Activated CD4-positive, alpha-beta memory T cell treated with anti-CD3 and anti-CD28 coated beads for 36 hours (primary cell): ENCODE results near the gene MRGPRD. TPM values are rescaled to one million over a fixed set of nuclear protein-coding genes. Genes with fewer than 3 reads are reported as not detected.
A peak's percentile ranks its signal among the peaks of the same experiment; 100 is the strongest.

Source experiments
- CTCF ChIA-PET: fragments of 350-600 bp; sonication (Branson Sonifier 250); formaldehyde crosslinking; loops from one replicate; lab custom pipeline; 2021; ENCODE audit warnings: antibody characterized with exemption, inconsistent platforms; lab: Charles Lee
- POLR2A ChIA-PET: fragments of 350-600 bp; sonication (Branson Sonifier 250); formaldehyde crosslinking; loops from one replicate; lab custom pipeline; 2021; ENCODE audit warnings: antibody characterized with exemption; lab: Charles Lee
- DNase-seq: peaks from one replicate; pipeline ENCODE4 v3.0.0-alpha.2; 2020
- H3K27ac Mint-ChIP-seq: one replicate; pipeline ENCODE4 v1.8.0; 2021; ENCODE audit warnings: mixed read lengths
- H3K27me3 Mint-ChIP-seq: one replicate; pipeline ENCODE4 v1.8.0; 2021; ENCODE audit warnings: mixed read lengths
- H3K36me3 Mint-ChIP-seq: one replicate; pipeline ENCODE4 v1.8.0; 2021; ENCODE audit warnings: mixed read lengths
- H3K4me1 Mint-ChIP-seq: one replicate; pipeline ENCODE4 v1.8.0; 2021; ENCODE audit warnings: low read depth, mixed read lengths
- H3K4me3 Mint-ChIP-seq: one replicate; pipeline ENCODE4 v1.8.0; 2021; ENCODE audit warnings: mild to moderate bottlenecking, mixed read lengths
- H3K9me3 Mint-ChIP-seq: one replicate; pipeline ENCODE4 v1.8.0; 2021; ENCODE audit warnings: mixed read lengths
- intact Hi-C: fragments of 100-400 bp; cut with micrococcal nuclease; formaldehyde crosslinking; loops from one replicate; pipeline ENCODE4 v1.15.1; 2023
- total RNA-seq, 2 experiments: library from RNA; stranded (reverse); gene quantifications; one replicate each; pipeline ENCODE4 v1.2.3, GENCODE V29; 2021

The MRGPRD gene
- total RNA-seq, 2 experiments from 2014 or later, result not detected

DNA sequence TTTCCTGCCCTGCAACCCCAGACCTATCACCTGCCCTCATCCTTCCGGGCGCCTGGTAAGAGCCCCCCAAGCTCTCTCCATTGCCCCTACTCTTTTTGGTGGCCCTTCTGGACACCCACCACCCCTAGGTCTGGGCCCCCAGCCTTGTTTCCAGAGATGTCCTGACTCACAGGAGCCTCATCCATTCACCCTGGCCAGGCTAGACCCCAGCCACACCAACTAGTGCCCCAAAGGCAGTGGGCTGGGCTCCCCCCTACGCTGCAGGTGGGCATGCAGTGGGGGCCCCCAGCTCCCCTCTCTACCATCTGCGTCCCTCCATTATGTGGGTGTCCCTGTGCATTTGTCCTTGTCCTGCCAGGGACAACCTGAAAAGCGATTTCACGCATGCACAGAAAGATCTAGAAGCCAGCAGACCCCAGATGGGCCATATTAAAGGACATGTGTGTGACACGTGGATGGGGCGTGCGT is 30.9 kb upstream of the MRGPRD start:
- Mint-ChIP-seq H3K9me3 (no peaks in the 10 kb centered on the region), H3K36me3 (no peaks in the 10 kb centered on the region), H3K4me1 (no peaks in the 10 kb centered on the region), H3K27ac (no peak overlapping the region), H3K4me3 (no peak overlapping the region), H3K27me3 (peaks cover 20% of the 10 kb centered on the region)
- intact Hi-C loops, result no loop called here
- POLR2A ChIA-PET, result interaction anchor here (1.5 kb wide), 1 partner anchor 38 kb away, joined by 3 read pairs; no protein-coding TSS in a partner anchor
- CTCF ChIA-PET, result no interaction called here
- no peak for DNase-seq

DNA sequence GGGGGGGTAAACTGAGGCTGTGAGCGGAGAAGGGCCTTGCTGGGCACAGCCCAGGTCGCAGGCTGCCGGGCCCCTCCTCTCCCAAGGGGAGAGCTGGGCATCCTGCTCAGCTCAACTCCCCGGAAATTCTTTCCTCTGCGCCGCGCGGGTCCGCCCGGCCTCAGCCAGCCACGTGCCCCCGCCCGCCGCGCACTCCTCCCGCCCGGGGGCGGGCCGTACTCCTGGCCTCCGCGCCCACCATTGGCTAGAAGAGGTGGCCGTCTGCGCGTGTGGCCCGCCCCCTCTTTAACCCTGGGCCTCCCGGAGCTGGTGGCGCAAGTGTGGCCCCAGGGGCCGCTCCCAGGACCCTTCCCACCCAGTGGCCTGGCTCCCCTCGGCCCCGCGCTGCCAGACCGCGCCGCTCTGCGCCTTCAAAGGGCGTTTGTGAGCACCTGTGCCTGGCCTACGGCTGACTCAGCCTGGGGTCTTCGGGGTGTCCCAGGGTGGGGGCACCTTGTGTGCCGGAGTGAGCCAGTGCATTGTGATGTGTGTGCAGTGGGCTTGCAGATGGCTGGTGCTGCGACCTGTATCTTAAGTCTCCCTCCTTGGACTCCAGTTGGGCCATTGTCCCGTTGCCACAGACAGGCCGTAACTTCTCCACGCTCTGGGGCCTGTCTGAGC is 30.3 kb upstream of the MRGPRD start:
- intact Hi-C loops, result no loop called here
- CTCF ChIA-PET, result no interaction called here
- peaks cover 20% of the 10 kb centered on the region for H3K27me3 Mint-ChIP-seq
- H3K4me1 Mint-ChIP-seq, result no peaks in the 10 kb centered on the region
- H3K36me3 Mint-ChIP-seq, result no peaks in the 10 kb centered on the region
- no peak overlapping the region for H3K4me3 Mint-ChIP-seq
- no peaks in the 10 kb centered on the region for H3K9me3 Mint-ChIP-seq
- H3K27ac Mint-ChIP-seq, result no peak overlapping the region
- POLR2A ChIA-PET, result interaction anchor here (1.5 kb wide), 1 partner anchor 38 kb away, joined by 3 read pairs; no protein-coding TSS in a partner anchor
- peak; percentile 57 for DNase-seq

DNA sequence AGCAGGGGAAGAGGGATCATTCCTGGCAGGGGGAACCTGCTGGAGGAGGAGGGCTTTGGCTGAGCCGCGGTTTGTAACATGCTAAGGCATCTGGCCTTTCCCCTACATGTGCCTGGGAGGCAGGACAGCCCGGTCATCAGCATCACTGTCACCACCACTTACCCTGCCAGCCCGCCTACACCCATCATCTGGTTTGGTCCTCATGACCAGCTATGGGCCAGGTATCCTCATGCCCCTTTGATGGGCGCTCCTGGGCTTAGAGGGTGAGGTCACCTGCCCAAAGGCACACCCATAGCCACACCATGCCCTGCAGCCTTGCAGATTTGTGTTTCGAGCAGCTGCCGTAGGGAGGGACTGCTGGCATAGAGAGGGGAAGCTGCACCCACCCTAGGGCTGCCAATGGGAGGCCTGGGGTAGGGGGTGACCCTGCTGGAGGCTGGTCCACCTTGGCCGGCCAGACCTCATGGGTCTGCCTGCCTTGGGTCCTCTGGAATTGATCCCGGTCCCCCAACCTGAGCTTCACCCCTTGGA is 29.6 kb upstream of the MRGPRD start:
- ChIA-PET CTCF (no interaction called here), POLR2A (interaction anchor here (1.5 kb wide), 1 partner anchor 39 kb away, joined by 3 read pairs; no protein-coding TSS in a partner anchor)
- no peaks in the 10 kb centered on the region for H3K9me3 Mint-ChIP-seq
- H3K27me3 Mint-ChIP-seq, result peaks cover 20% of the 10 kb centered on the region
- no peaks in the 10 kb centered on the region for H3K4me1 Mint-ChIP-seq
- no peak overlapping the region for H3K4me3 Mint-ChIP-seq
- H3K27ac Mint-ChIP-seq, result no peak overlapping the region
- DNase-seq, result no peak
- H3K36me3 Mint-ChIP-seq, result no peaks in the 10 kb centered on the region
- intact Hi-C loops, result no loop called here

DNA sequence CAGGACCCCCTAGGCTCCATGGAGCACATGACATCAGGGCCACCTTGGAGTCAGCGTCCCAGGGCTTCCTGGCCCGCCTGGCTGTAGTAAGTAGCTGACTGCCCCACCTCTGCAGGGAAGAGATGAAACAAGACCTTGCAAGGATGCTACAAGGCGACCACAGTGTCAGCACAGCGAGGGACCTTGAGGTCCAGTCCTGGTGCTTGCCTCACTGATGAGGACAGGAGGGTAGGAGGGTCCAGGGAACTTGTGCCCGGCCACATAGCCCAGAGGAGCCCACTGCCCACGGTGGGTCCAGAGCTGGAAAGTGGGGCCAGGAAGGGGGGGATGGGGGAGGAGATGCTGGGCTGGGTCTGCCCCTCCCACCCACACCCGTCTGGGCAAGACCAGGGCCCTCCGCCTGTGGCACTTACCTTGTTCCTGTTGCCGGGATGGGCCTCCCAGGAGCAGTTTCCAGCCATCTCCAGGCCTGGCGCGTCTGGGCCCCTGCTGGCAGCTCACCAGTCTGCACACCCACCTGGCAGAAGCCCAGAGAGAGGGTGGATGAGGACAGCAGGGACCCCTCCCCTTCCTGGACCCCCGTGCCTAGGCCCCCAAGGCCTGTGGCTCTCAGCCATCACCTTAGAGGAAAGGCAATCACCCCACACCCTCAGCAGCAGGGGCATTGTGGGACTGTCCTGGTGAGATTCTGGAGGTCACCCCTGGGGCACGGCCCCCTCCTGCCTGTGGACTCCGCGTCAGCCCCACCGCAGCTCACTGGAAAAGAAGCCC is 28.8 kb upstream of the MRGPRD start:
- peaks cover 20% of the 10 kb centered on the region for H3K27me3 Mint-ChIP-seq
- POLR2A ChIA-PET, result no interaction called here
- no peaks in the 10 kb centered on the region for H3K36me3 Mint-ChIP-seq
- no peak overlapping the region for H3K27ac Mint-ChIP-seq
- no peaks in the 10 kb centered on the region for H3K4me1 Mint-ChIP-seq
- no peak for DNase-seq
- no peak overlapping the region for H3K4me3 Mint-ChIP-seq
- intact Hi-C loops, result no loop called here
- H3K9me3 Mint-ChIP-seq, result no peaks in the 10 kb centered on the region
- CTCF ChIA-PET, result no interaction called here

DNA sequence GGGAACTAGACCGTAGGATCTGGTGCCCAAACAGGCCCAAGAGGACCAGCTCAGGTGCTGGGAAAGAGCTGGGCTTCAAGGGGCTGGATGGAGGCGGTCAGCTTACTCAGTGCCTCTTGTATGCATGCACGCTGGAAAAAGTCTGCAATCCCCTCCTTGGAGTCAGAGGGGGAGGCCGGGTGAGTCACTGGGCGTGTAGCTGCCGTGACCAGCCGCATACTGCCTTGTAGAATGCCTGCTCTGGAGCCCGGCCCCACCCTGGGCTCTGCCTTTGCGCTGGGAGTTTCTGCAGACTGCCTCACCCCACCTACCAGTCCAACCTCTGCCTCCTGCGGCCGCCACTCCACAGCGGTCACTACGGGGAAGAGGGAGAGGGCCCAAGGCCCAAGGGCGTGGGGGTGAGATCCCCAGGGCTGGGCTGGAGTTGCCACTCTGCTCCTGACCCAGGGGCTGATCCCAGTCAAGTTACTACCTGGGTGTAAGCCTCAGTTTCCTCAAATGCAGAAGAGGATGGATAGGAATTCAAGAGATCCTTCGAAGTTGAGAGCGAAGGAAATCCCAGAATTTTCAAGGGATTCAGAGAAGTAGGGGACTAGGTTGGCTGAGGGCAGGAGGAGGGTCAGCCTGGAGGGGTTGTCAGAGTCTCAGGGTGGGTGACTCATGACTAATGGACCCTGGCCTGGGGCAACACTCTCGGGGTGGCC is 28.1 kb upstream of the MRGPRD start:
- Mint-ChIP-seq H3K9me3 (no peaks in the 10 kb centered on the region), H3K4me3 (no peak overlapping the region), H3K4me1 (no peaks in the 10 kb centered on the region), H3K27ac (no peak overlapping the region), H3K36me3 (no peaks in the 10 kb centered on the region), H3K27me3 (peaks cover 20% of the 10 kb centered on the region)
- ChIA-PET POLR2A (no interaction called here), CTCF (no interaction called here)
- intact Hi-C loops, result no loop called here
- DNase-seq, result no peak

DNA sequence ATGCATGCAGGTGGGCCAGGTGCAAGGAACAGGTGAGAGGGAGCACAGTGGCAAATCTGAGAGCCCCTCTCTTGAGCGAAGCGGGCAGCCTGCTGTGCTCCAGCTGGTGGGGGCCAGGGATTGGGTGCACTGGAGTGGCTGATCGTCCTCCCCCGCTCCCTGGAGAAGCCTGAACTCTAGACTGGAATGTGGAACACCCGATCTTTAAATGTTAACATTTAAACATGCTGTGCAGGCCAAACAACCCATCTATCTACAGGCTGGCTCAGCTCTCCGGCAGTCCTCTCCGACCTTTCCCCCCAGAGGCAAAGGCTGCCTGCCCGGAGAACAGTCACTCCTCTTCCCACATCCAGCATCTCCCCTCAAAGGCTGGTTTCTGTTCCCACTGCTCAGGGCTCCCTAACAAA is 27.2 kb upstream of the MRGPRD start:
- Mint-ChIP-seq H3K4me1 (no peaks in the 10 kb centered on the region), H3K27me3 (peaks cover 18% of the 10 kb centered on the region), H3K27ac (no peak overlapping the region), H3K9me3 (no peaks in the 10 kb centered on the region), H3K36me3 (no peaks in the 10 kb centered on the region), H3K4me3 (no peak overlapping the region)
- ChIA-PET POLR2A (no interaction called here), CTCF (no interaction called here)
- intact Hi-C loops, result no loop called here
- DNase-seq, result no peak

DNA sequence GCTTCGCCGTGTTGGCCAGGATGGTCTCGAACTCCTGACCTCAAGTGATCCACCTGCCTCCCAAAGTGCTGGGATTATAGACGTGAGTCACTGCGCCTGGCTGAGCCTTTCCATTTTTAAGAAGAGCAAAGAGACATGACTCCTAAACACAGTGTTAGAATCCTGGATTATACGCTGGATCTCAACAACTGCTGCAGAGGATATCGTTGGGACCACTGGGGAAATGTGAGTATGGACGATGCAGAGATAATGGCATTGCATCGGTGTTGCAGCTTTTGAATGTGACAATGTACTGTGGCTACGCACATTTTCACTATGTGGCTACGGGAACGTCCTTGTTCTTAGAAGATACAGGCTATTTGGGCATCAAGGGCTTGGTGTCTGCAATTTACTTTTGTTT is 26.0 kb upstream of the MRGPRD start:
- no peak overlapping the region for H3K4me3 Mint-ChIP-seq
- POLR2A ChIA-PET, result no interaction called here
- intact Hi-C loops, result no loop called here
- no peaks in the 10 kb centered on the region for H3K4me1 Mint-ChIP-seq
- no peaks in the 10 kb centered on the region for H3K36me3 Mint-ChIP-seq
- no peak overlapping the region for H3K27ac Mint-ChIP-seq
- CTCF ChIA-PET, result no interaction called here
- peaks cover 9% of the 10 kb centered on the region for H3K27me3 Mint-ChIP-seq
- no peaks in the 10 kb centered on the region for H3K9me3 Mint-ChIP-seq
- DNase-seq, result no peak

DNA sequence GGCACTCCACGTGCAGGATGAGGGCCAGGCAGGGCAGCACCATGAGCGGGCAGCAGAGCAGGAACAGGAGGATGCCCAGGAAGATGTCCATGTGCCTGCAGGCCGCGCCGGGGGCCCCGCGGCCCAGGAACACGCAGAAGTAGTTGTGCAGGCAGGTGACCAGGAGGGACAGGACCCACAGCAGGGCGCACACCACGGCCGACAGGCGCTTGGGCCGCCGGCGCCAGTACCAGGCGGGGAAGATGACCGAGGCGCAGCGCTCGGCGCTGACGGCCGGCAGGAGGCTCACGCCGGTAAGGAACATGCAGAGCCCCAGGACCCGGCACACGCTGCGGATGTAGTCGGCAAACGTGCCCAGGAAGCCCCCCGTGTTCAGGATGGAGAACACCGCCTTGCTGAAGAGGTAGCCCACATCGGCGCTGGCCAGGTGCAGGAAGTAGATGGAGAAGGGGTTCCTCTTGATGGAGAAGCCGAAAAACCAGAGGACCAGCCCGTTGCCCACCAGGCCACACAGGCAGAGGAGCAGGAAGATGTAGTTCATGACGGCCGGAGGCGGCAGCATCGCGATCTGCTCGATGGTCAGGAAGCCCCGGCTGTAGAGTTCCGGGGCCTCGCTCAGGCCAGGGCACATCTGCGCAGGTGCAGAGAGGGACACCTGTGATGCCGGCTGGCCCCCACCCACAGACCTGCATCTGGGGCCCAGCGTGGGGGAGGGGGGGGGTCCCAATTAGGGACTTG is 25.0 kb upstream of the MRGPRD start:
- intact Hi-C loops, result no loop called here
- Mint-ChIP-seq H3K27ac (no peak overlapping the region), H3K4me3 (no peak overlapping the region), H3K27me3 (peaks cover 3% of the 10 kb centered on the region), H3K4me1 (no peaks in the 10 kb centered on the region), H3K9me3 (no peaks in the 10 kb centered on the region), H3K36me3 (no peaks in the 10 kb centered on the region)
- ChIA-PET CTCF (no interaction called here), POLR2A (no interaction called here)
- DNase-seq, result no peak

DNA sequence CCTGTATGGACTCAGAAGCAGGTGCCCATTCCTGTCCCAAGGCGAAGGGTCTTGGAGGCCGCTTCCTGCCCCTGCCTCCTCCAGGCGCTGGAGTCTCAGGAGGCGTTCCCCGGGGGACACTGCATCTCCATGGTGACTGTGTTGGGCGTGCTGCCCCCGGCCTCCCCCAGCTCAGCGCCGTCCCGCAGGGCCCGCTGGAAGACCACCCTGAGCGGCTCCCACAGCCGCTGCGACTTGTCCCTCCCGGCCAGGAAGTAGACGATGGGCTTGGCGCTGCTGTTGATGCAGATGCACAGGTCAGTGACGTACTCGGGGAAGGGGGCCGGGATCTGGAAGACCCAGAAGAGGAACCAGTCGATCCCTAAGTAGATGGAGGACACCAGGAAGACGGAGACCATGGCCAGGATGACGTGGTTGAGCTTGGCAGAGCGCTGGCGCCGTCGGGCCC is 24.4 kb upstream of the MRGPRD start:
- no peak overlapping the region for H3K4me3 Mint-ChIP-seq
- CTCF ChIA-PET, result no interaction called here
- intact Hi-C loops, result no loop called here
- no peaks in the 10 kb centered on the region for H3K9me3 Mint-ChIP-seq
- peaks cover 3% of the 10 kb centered on the region for H3K27me3 Mint-ChIP-seq
- no peaks in the 10 kb centered on the region for H3K36me3 Mint-ChIP-seq
- H3K27ac Mint-ChIP-seq, result no peak overlapping the region
- no peaks in the 10 kb centered on the region for H3K4me1 Mint-ChIP-seq
- POLR2A ChIA-PET, result no interaction called here
- DNase-seq, result no peak

DNA sequence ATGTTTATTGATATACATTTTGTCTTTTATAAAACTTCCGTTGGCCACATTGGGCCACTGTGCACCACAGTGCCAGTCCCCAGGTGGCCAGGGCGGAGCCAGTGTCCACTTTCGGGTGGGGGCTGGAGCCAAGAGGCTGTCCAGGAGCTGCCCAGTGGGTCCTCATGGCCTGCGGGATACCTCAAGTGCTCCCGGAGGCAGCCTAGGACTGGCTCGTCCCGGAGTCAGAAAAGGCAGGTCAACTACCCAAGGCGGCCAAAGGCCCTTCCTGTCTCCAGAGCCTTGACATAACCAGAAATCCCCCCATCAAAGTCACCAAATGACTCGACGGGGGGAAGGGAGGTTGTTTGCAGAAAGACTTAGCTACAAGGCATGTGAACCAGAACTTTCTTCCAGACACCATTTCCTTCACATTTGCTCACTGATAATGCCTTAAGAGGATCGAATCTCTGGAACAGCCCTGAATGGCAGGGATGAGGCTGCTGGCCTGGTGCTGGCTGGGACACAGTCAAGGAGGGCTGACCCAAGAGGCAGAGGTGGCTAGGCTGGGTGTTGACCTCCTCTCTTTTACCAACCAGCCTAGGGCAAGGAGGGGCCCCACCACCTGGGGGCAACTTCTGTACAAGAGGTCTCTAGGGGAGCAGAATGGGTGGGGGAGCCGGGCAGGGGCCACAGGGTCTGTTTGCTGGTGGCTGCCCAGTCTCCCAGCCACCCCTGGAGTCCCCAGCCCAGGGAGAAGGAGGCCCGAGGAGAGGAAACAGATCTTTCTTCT is 23.8 kb upstream of the MRGPRD start:
- H3K9me3 Mint-ChIP-seq, result no peaks in the 10 kb centered on the region
- intact Hi-C loops, result no loop called here
- ChIA-PET CTCF (no interaction called here), POLR2A (no interaction called here)
- DNase-seq, result no peak
- peaks cover 3% of the 10 kb centered on the region for H3K27me3 Mint-ChIP-seq
- H3K4me3 Mint-ChIP-seq, result no peak overlapping the region
- no peaks in the 10 kb centered on the region for H3K36me3 Mint-ChIP-seq
- H3K27ac Mint-ChIP-seq, result no peak overlapping the region
- H3K4me1 Mint-ChIP-seq, result no peaks in the 10 kb centered on the region

DNA sequence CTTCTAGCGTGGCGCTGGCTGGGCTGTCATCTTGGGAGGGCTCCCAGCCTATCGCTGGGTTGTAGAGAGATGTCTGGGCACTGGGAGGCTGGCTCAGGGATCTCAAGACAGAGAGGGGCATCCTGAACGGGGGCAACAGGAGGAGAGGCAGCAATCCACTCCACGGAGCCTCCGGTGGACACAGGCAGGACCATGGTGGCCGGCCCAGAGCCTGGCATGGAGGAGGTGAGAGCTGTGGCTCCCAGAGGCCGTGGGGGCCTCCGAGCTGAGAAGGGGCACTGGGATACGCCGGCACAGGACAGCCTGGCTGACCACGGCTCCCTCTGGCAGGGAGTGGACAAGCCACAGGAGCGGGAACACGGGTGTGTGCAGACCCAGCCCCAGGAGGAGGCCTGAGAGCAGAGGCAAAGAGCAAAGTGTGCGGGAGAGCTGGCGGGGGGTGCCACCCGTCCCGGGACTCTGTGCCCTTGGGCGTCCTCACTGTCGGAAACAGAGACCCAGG is 23.1 kb upstream of the MRGPRD start:
- DNase-seq, result no peak
- no peaks in the 10 kb centered on the region for H3K9me3 Mint-ChIP-seq
- no peaks in the 10 kb centered on the region for H3K36me3 Mint-ChIP-seq
- POLR2A ChIA-PET, result no interaction called here
- H3K4me1 Mint-ChIP-seq, result no peaks in the 10 kb centered on the region
- H3K4me3 Mint-ChIP-seq, result no peak overlapping the region
- no peak overlapping the region for H3K27ac Mint-ChIP-seq
- intact Hi-C loops, result no loop called here
- H3K27me3 Mint-ChIP-seq, result peaks cover 3% of the 10 kb centered on the region
- CTCF ChIA-PET, result no interaction called here
